ENCODE results near the gene CHST10. TPM values are rescaled to one million over a fixed set of nuclear protein-coding genes. Genes with fewer than 3 reads are reported as not detected.

Gene CHST10
- total and polyA plus RNA-seq, 10 of the 15 experiments (the other 5 are each of a cell fraction or from before 2014, with no cell fraction given): 2.0 to 22.5 (median 15.7) TPM

DNA sequence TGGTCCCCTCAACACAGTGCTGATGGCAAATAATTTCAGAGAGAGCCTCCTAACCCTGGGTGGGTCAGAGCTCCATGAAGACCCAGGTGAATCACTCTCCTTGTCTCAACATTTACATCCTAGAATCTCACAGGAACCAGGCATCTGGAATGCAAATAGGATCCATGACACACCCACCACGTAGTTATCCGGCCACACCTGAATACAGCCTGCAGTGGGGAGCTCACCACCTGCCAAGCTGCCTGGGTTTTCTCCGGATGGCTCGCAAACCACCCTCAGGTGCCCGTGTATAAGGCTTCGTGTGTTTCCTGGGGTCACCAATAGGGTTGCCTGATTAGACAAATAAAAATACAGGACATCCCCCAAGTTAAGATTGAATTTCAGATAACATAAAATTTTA is 9.9 kb downstream of the CHST10 start:
- Histone ChIP-seq H2AFZ (ENCODE audit: control insufficient read depth, low read depth, low read length) (no peak overlapping the region), H3K27me3 (replicated peaks in 1 of 2; ENCODE audit: control insufficient read depth in 2 of 2, insufficient read depth in 2 of 2, low read length in 1 of 2) (no peaks in the 10 kb centered on the region), H3K4me1 (ENCODE audit: control insufficient read depth, insufficient read depth, low read length) (no peaks in the 10 kb centered on the region), H3K9ac (ENCODE audit: control insufficient read depth, insufficient read depth, low read length) (no peak overlapping the region), H3K79me2 (ENCODE audit: control insufficient read depth, insufficient read depth, low read length) (peaks cover 1% of the 10 kb centered on the region; the same call in 1 of the 2 replicates), H3K9me3 (replicated peaks; ENCODE audit: control insufficient read depth, insufficient read depth, low read length) (no peaks in the 10 kb centered on the region), H3K27ac (ENCODE audit: control insufficient read depth, insufficient read depth) (no peak overlapping the region), H3K4me3 (no peak overlapping the region), H4K20me1 (ENCODE audit: control insufficient read depth, insufficient read depth) (no peaks in the 10 kb centered on the region; the same call in 1 of the 2 replicates), H3K36me3 (ENCODE audit: control insufficient read depth in 2 of 2, insufficient read depth in 2 of 2, low read length in 1 of 2) (peaks cover 8 to 14% of the 10 kb centered on the region in 2 experiments; a peak in 3 of 4 replicates), H3K4me2 (ENCODE audit: control insufficient read depth, insufficient read depth) (no peak overlapping the region)
- no peak for ATAC-seq
- BruUV-seq (replicated peaks): no TSS peak
- ChIA-PET POLR2A (no interaction called here), RAD21 (ENCODE audit: unreplicated experiment) (no interaction called here), CTCF (interaction anchor here (1.3 kb wide), 1 partner anchor 10 kb away, joined by 3 read pairs; the partner anchor contains the start of gene CHST10), SMC1A (ENCODE audit: uncharacterized antibody, unreplicated experiment) (no interaction called here)
- TF ChIP-seq BCL11A (IDR thresholded peaks at IDR 0.05; ENCODE audit: low read depth, low read length) (no peak), SP1 (IDR thresholded peaks at IDR 0.05; ENCODE audit: low read depth, low read length) (no peak), LARP7 (IDR thresholded peaks at IDR 0.05) (no peak), SREBF1 (IDR thresholded peaks at IDR 0.05; ENCODE audit: low read length) (no peak), HDAC6 (IDR thresholded peaks at IDR 0.05; ENCODE audit: unreplicated experiment) (no peak)
- FAIRE-seq: no peak
- in situ Hi-C loops (cut with MboI): no loop called here
- no peak for DNase-seq (ENCODE audit: low read depth, low spot score)
- intact Hi-C loops (cut with micrococcal nuclease; ENCODE audit: unreplicated experiment): no loop called here
- WGBS (ENCODE audit: insufficient coverage, insufficient replicate concordance, low lambda C conversion rate, missing lambda C conversion rate): 98% methylated on average over 6 of the region's 6 CpGs

DNA sequence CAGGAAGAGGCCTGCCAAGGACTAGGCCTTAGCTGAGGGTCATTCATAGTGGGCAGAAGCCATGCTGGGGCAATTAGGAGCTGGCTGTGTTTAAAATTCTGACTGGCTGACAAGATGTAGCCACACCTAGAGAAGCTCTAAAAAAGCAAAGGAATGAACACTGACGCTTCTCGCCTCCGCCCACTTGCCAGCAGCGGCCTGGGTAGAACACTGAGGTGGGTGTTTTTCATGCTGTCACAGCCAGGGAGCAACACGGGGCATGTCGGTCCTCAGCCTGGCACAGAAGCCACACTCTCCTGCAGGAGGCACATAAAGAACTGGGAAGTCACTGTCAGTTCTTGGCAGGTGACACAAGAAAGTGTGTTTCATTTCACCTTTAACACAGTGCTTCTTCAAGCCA is 10.4 kb downstream of the CHST10 start:
- Histone ChIP-seq H3K27ac (ENCODE audit: control insufficient read depth, insufficient read depth) (no peak overlapping the region), H3K79me2 (ENCODE audit: control insufficient read depth, insufficient read depth, low read length) (peaks cover 1% of the 10 kb centered on the region; the same call in 1 of the 2 replicates), H4K20me1 (ENCODE audit: control insufficient read depth, insufficient read depth) (no peaks in the 10 kb centered on the region; the same call in 1 of the 2 replicates), H3K4me2 (ENCODE audit: control insufficient read depth, insufficient read depth) (no peak overlapping the region), H2AFZ (ENCODE audit: control insufficient read depth, low read depth, low read length) (no peak overlapping the region), H3K4me3 (no peak overlapping the region), H3K9me3 (replicated peaks; ENCODE audit: control insufficient read depth, insufficient read depth, low read length) (no peaks in the 10 kb centered on the region), H3K4me1 (ENCODE audit: control insufficient read depth, insufficient read depth, low read length) (no peaks in the 10 kb centered on the region), H3K27me3 (replicated peaks in 1 of 2; ENCODE audit: control insufficient read depth in 2 of 2, insufficient read depth in 2 of 2, low read length in 1 of 2) (no peaks in the 10 kb centered on the region), H3K36me3 (ENCODE audit: control insufficient read depth in 2 of 2, insufficient read depth in 2 of 2, low read length in 1 of 2) (peaks cover 8 to 15% of the 10 kb centered on the region in 2 experiments; a peak in 3 of 4 replicates), H3K9ac (ENCODE audit: control insufficient read depth, insufficient read depth, low read length) (no peak overlapping the region)
- ATAC-seq (no peak), DNase-seq (ENCODE audit: low read depth, low spot score) (no peak), FAIRE-seq (no peak)
- ChIA-PET SMC1A (ENCODE audit: uncharacterized antibody, unreplicated experiment) (no interaction called here), CTCF (interaction anchor here (1.3 kb wide), 1 partner anchor 10 kb away, joined by 3 read pairs; the partner anchor contains the start of gene CHST10), RAD21 (ENCODE audit: unreplicated experiment) (no interaction called here), POLR2A (no interaction called here)
- BruUV-seq (replicated peaks): no TSS peak
- intact Hi-C loops (cut with micrococcal nuclease; ENCODE audit: unreplicated experiment): no loop called here
- in situ Hi-C loops (cut with MboI): no loop called here
- 86% methylated on average over 6 of the region's 6 CpGs for WGBS (ENCODE audit: insufficient coverage, insufficient replicate concordance, low lambda C conversion rate, missing lambda C conversion rate)
- TF ChIP-seq ZNF622 (IDR thresholded peaks at IDR 0.05) (no peak), SPI1 (IDR thresholded peaks at IDR 0.05; ENCODE audit: borderline replicate concordance, insufficient read depth, low read depth, low read length) (no peak), POU2F2 (IDR thresholded peaks at IDR 0.05; ENCODE audit: borderline replicate concordance, low read depth, low read length) (no peak), ZNF207 (IDR thresholded peaks at IDR 0.05; ENCODE audit: borderline replicate concordance) (no peak), HDAC6 (IDR thresholded peaks at IDR 0.05; ENCODE audit: unreplicated experiment) (no peak)
- TF ChIP-seq, protein P1, sequence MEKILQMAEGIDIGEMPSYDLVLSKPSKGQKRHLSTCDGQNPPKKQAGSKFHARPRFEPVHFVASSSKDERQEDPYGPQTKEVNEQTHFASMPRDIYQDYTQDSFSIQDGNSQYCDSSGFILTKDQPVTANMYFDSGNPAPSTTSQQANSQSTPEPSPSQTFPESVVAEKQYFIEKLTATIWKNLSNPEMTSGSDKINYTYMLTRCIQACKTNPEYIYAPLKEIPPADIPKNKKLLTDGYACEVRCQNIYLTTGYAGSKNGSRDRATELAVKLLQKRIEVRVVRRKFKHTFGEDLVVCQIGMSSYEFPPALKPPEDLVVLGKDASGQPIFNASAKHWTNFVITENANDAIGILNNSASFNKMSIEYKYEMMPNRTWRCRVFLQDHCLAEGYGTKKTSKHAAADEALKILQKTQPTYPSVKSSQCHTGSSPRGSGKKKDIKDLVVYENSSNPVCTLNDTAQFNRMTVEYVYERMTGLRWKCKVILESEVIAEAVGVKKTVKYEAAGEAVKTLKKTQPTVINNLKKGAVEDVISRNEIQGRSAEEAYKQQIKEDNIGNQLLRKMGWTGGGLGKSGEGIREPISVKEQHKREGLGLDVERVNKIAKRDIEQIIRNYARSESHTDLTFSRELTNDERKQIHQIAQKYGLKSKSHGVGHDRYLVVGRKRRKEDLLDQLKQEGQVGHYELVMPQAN (conservative IDR thresholded peaks at IDR 0.05): no peak
- TF ChIP-seq, protein P2, sequence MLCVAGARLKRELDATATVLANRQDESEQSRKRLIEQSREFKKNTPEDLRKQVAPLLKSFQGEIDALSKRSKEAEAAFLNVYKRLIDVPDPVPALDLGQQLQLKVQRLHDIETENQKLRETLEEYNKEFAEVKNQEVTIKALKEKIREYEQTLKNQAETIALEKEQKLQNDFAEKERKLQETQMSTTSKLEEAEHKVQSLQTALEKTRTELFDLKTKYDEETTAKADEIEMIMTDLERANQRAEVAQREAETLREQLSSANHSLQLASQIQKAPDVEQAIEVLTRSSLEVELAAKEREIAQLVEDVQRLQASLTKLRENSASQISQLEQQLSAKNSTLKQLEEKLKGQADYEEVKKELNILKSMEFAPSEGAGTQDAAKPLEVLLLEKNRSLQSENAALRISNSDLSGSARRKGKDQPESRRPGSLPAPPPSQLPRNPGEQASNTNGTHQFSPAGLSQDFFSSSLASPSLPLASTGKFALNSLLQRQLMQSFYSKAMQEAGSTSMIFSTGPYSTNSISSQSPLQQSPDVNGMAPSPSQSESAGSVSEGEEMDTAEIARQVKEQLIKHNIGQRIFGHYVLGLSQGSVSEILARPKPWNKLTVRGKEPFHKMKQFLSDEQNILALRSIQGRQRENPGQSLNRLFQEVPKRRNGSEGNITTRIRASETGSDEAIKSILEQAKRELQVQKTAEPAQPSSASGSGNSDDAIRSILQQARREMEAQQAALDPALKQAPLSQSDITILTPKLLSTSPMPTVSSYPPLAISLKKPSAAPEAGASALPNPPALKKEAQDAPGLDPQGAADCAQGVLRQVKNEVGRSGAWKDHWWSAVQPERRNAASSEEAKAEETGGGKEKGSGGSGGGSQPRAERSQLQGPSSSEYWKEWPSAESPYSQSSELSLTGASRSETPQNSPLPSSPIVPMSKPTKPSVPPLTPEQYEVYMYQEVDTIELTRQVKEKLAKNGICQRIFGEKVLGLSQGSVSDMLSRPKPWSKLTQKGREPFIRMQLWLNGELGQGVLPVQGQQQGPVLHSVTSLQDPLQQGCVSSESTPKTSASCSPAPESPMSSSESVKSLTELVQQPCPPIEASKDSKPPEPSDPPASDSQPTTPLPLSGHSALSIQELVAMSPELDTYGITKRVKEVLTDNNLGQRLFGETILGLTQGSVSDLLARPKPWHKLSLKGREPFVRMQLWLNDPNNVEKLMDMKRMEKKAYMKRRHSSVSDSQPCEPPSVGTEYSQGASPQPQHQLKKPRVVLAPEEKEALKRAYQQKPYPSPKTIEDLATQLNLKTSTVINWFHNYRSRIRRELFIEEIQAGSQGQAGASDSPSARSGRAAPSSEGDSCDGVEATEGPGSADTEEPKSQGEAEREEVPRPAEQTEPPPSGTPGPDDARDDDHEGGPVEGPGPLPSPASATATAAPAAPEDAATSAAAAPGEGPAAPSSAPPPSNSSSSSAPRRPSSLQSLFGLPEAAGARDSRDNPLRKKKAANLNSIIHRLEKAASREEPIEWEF (IDR thresholded peaks at IDR 0.05; ENCODE audit: insufficient replicate concordance, low read depth, low read length): no peak

Data from GM12878 (cell line).